ENCODE results near the gene TRIM32.

The TRIM32 gene

DNA sequence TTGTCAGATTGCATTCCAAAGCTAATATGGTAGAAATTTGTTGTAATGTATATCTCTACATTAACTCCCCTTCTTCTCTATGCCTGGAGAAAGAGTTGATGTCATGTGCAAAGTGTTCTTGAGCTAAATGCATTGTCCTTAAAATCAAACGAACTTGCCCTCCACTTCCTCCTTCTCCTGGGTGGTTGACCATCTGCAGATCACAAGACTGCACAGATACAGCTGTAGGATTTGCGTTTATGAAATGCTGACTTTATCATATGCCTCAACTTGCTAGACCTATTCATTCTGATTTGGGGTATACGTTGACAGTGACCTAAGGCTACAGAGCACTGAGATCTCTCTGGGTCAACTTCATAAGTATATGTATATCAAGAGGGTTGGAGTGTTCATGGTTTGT, 8.3 kb downstream of the TRIM32 start:
- DNase-seq (ENCODE audit: low read depth): no peak
- TF ChIP-seq, protein P1, sequence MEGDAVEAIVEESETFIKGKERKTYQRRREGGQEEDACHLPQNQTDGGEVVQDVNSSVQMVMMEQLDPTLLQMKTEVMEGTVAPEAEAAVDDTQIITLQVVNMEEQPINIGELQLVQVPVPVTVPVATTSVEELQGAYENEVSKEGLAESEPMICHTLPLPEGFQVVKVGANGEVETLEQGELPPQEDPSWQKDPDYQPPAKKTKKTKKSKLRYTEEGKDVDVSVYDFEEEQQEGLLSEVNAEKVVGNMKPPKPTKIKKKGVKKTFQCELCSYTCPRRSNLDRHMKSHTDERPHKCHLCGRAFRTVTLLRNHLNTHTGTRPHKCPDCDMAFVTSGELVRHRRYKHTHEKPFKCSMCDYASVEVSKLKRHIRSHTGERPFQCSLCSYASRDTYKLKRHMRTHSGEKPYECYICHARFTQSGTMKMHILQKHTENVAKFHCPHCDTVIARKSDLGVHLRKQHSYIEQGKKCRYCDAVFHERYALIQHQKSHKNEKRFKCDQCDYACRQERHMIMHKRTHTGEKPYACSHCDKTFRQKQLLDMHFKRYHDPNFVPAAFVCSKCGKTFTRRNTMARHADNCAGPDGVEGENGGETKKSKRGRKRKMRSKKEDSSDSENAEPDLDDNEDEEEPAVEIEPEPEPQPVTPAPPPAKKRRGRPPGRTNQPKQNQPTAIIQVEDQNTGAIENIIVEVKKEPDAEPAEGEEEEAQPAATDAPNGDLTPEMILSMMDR (conservative IDR thresholded peaks at IDR 0.05; ENCODE audit: low read depth, low read length): no peak
- H3K4me3 ChIP-seq (ENCODE audit: low read depth, low read length): no peak overlapping the region

DNA sequence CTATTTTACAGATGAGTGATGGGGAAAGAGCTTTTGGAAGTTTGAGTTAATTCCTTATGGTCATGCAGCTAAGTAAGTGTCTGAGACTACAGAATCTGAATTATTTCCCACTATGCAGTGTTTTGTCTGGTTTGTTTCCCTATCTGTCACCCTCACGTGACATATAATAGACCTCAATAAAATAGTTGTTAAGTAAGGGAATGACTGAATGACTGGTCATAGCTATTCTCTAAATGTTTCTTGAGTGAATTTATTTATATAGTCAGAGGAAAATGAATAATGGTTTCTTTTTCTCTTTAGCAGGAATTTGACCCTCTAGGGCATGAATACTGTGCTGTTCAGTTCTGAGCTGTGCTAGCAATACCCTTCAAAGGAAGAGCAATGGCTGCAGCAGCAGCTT, 10.3 kb downstream of the TRIM32 start:
- DNase-seq (ENCODE audit: low read depth): peak; percentile 45
- TF ChIP-seq, protein P1 (conservative IDR thresholded peaks at IDR 0.05; ENCODE audit: low read depth, low read length): no peak
- H3K4me3 ChIP-seq (ENCODE audit: low read depth, low read length): no peak overlapping the region

DNA sequence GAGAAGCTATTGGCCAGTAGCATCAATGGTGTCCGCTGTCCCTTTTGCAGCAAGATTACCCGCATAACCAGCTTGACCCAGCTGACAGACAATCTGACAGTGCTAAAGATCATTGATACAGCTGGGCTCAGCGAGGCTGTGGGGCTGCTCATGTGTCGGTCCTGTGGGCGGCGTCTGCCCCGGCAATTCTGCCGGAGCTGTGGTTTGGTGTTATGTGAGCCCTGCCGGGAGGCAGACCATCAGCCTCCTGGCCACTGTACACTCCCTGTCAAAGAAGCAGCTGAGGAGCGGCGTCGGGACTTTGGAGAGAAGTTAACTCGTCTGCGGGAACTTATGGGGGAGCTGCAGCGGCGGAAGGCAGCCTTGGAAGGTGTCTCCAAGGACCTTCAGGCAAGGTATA, 10.8 kb downstream of the TRIM32 start:
- no peak for DNase-seq (ENCODE audit: low read depth)
- H3K4me3 ChIP-seq (ENCODE audit: low read depth, low read length): no peak overlapping the region
- TF ChIP-seq, protein P1 (conservative IDR thresholded peaks at IDR 0.05; ENCODE audit: low read depth, low read length): no peak

DNA sequence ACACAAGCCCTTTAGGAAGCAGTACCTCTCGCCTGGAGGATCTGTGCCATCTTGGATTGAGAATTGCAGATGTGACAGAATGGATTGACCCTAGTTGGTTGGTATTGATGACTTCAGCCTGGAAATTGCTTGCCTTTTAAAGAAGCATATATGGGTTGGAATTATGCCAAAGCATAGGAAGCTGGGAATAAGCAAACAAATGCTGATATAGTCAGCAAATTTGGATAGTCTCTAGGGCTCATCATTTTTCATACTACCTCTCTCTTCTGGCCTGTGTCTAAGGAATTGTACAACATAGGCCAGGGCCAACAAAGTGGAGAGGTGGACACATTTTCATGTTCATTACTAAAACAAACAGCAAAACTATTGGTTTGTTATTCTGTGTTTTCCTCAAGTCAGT, 13.2 kb downstream of the TRIM32 start:
- TF ChIP-seq, protein P1 (conservative IDR thresholded peaks at IDR 0.05; ENCODE audit: low read depth, low read length): no peak
- H3K4me3 ChIP-seq (ENCODE audit: low read depth, low read length): no peak overlapping the region
- DNase-seq (ENCODE audit: low read depth): no peak

DNA sequence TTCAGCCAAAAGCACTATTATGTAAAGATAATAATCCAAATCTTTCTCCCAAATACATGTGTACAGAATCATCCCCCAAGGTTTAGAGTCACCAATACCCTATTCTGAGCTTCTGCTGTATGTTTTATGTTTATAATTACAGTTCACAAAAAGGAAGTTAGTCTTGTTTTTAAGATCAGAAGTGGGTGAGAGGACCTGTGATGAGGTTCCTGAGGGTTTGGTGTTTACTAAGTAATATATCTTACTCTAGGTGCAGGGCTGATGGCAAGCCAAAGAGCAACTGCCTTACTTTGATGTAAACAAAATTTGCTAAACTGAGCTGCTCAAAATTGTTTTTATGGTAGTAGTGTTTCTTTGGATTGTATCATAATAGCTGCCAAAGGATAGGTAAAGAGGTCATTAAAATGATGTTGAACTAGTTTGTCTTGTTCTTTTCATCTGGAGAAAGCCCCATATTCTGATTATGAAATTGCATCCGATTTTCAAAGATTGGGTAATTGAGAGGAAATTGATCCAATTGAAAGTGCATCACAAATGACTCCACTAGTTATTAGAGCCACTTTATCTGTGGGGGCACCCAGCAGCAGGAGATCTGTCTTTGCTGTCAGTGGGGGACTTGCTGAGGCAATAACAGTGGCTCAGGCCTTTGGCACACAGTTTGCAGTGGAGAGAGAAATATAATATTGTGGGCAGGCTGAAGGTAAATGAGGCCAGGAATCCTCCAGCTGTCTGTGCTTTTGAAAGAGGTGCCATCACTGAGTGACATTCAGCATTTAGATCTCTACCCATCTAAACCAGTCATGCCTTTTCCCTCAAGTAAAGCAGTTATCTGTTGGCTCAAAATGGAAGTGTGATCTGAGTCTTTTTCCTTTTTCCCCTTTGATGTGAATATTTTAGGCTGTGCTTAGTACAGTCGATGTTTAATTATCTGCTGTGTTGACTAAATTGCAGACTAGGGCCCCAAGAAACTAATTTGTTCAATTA, 14.1 kb downstream of the TRIM32 start:
- H3K4me3 ChIP-seq (ENCODE audit: low read depth, low read length): no peak overlapping the region
- TF ChIP-seq, protein P1 (conservative IDR thresholded peaks at IDR 0.05; ENCODE audit: low read depth, low read length): no peak
- DNase-seq (ENCODE audit: low read depth): no peak

DNA sequence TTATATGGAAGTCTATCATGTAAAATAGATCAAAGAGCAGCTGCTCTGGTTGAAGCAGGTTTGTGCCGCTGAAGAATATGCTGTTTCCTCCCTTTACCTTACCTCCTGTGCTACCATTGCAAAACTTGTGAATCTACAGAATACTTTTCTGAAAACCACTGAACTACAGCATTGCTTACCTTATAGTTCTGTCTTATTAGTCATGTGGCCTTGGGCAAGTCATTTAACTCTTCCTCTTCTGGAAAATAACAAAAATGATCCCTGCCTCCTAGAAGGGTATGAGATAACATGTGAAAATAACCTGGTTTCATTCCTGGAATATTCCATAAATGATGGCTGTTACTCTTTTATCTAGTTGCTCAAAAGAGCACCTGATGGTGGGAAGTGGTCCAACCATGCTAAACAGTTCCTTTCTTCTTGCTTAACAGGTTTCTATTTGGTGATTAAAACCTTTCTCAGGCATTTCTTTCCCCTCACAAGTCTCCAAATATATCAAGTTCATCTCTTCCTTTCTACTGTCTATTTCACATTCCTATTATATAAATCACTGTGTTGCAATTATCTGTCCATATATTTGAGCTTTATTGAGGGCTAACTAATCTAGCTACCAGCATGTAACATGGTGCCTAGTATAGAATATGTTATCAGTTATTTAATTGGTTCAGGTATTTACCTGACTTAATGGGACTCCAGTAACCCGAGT, 15.0 kb downstream of the TRIM32 start:
- DNase-seq (ENCODE audit: low read depth): peak; percentile 26
- TF ChIP-seq, protein P1 (conservative IDR thresholded peaks at IDR 0.05; ENCODE audit: low read depth, low read length): no peak
- H3K4me3 ChIP-seq (ENCODE audit: low read depth, low read length): no peak overlapping the region
